ENCODE results near the gene CELSR1. TPM values are rescaled to one million over a fixed set of nuclear protein-coding genes. Genes with fewer than 3 reads are reported as not detected.

CELSR1 gene
- total RNA-seq, 1 experiment from 2014 or later: 22.6 TPM

- Mint-ChIP-seq H3K27me3 (ENCODE audit: low read depth) (no peaks in the 10 kb centered on the region), H3K36me3 (ENCODE audit: insufficient read depth in 1 of 3, low read depth in 3 of 3) (peaks cover 3 to 24% (median 14%) of the 10 kb centered on the region in 3 experiments; a peak in 6 of 7 replicates), H3K9me3 (no peaks in the 10 kb centered on the region; a peak in 1 of 5 replicates), H3K4me1 (peaks cover 36 to 39% of the 10 kb centered on the region in 2 experiments), H3K27ac (no peak overlapping the region), H3K4me3 (no peak overlapping the region)
- Histone ChIP-seq H4K20me1 (ENCODE audit: control insufficient read depth, insufficient read depth, insufficient read length) (peaks cover 2% of the 10 kb centered on the region), H3K27me3 (ENCODE audit: insufficient read depth, low read length) (no peaks in the 10 kb centered on the region), H3K27ac (ENCODE audit: insufficient read length, low read depth, low read length) (no peak overlapping the region), H3K79me1 (ENCODE audit: insufficient read depth, low read depth, low read length, poor library complexity, severe bottlenecking) (no peaks in the 10 kb centered on the region), H3K4ac (ENCODE audit: low read depth, low read length) (no peak overlapping the region), H3K79me2 (ENCODE audit: insufficient read depth, low read length) (no peaks in the 10 kb centered on the region), H3K4me1 (ENCODE audit: insufficient read depth, low read length) (peaks cover 6% of the 10 kb centered on the region; the same call in 1 of the 2 replicates), H3K23me2 (ENCODE audit: insufficient read length, low read depth, low read length, poor library complexity, severe bottlenecking) (peaks cover 4% of the 10 kb centered on the region), H3K4me2 (ENCODE audit: insufficient read depth, insufficient read length, low read length) (no peak overlapping the region), H4K91ac (ENCODE audit: insufficient read length, low read depth, low read length) (no peak overlapping the region), H3T11ph (ENCODE audit: low read length) (no peak overlapping the region), H2BK20ac (ENCODE audit: low read depth, low read length, poor library complexity, severe bottlenecking) (no peak overlapping the region), H2BK15ac (ENCODE audit: low read depth, low read length) (no peak overlapping the region), H2AFZ (ENCODE audit: low read length) (no peak overlapping the region), H3K56ac (ENCODE audit: insufficient read length, low read depth, low read length) (no peak overlapping the region), H3K23ac (ENCODE audit: insufficient read length, low read depth, low read length) (no peak overlapping the region), H2BK12ac (ENCODE audit: insufficient read length, low read depth, low read length) (no peak overlapping the region), H2BK120ac (ENCODE audit: low read depth, low read length, poor library complexity, severe bottlenecking) (no peak overlapping the region), H3K9me3 (ENCODE audit: control insufficient read depth, low read depth, low read length) (no peaks in the 10 kb centered on the region), H4K8ac (replicated peaks; ENCODE audit: insufficient read length, low read depth, low read length) (no peak overlapping the region), H3K14ac (ENCODE audit: insufficient read depth, low read length) (no peak overlapping the region), H3K9ac (ENCODE audit: extremely low read depth, insufficient read length, low read length) (no peak overlapping the region), H4K5ac (ENCODE audit: insufficient read length, low read depth, low read length) (no peak overlapping the region), H2BK5ac (ENCODE audit: insufficient read length, low read length) (no peak overlapping the region), H2AK5ac (ENCODE audit: insufficient read length, low read length) (no peak overlapping the region), H3K18ac (ENCODE audit: insufficient read length, low read depth, low read length) (no peak overlapping the region)
- no peak for TF ChIP-seq CTCF (conservative IDR thresholded peaks at IDR 0.05)
- WGBS (ENCODE audit: extremely low coverage, insufficient read length, low lambda C conversion rate): no CpG with 5 or more reads among the region's 27 CpGs
- no peak for DNase-seq
Measured at GRCh38 chr22:46381731-46382130, 155.7 kb downstream of the CELSR1 start.

Data from H9 (cell line).